ENCODE results near the gene TWIST2.

DNA sequence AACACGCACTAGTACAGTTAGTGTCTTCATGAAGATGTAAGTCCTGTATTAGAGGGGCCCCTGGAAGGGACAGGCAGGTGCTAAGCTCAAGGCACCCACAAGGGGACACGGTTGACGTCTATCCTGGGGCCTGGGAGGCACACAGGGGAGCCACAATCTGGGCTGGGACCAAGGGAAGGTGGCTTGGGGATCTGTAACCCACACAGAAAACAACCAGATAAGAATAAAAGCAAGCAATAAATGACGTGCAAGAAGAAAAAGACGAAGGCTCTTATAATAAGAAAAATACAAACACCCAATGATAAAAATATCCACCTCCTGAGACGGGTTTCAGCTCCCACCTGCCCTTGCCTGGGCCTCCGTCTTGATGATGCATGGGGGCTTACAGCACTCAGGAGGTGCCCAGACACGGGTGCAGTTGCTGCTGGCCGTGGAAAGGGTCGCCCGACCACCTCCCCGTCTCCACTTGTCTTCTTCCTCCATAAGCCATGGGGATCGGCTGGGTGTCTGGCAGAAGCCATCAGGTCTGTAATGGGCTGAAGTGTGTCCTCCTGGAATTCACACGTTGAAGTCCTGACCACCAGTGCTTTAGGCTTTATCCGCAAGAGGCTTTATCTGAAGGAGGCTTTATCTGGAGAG is 73.9 kb downstream of the TWIST2 start:
- TF ChIP-seq, protein P1, sequence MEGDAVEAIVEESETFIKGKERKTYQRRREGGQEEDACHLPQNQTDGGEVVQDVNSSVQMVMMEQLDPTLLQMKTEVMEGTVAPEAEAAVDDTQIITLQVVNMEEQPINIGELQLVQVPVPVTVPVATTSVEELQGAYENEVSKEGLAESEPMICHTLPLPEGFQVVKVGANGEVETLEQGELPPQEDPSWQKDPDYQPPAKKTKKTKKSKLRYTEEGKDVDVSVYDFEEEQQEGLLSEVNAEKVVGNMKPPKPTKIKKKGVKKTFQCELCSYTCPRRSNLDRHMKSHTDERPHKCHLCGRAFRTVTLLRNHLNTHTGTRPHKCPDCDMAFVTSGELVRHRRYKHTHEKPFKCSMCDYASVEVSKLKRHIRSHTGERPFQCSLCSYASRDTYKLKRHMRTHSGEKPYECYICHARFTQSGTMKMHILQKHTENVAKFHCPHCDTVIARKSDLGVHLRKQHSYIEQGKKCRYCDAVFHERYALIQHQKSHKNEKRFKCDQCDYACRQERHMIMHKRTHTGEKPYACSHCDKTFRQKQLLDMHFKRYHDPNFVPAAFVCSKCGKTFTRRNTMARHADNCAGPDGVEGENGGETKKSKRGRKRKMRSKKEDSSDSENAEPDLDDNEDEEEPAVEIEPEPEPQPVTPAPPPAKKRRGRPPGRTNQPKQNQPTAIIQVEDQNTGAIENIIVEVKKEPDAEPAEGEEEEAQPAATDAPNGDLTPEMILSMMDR (IDR thresholded peaks at IDR 0.05) = no peak
- TF ChIP-seq POLR2A (IDR thresholded peaks at IDR 0.05) = no peak
